Stimulated activated naive CD8-positive, alpha-beta T cell treated with anti-CD3 and anti-CD28 coated beads, Interleukin-15, Interleukin-2, amounts not matched to agents 100 ng/mL and 50 ng/mL, for 24 hours (primary cell): ENCODE measurements around the gene BFSP1.

ENCODE experiments used
- H3K27ac Mint-ChIP-seq: one replicate; pipeline ENCODE4 v1.8.0; 2021; ENCODE audit warnings: mild to moderate bottlenecking, mixed read lengths
- H3K27me3 Mint-ChIP-seq: one replicate; pipeline ENCODE4 v1.8.0; 2021; ENCODE audit warnings: mixed read lengths
- H3K36me3 Mint-ChIP-seq: one replicate; pipeline ENCODE4 v1.8.0; 2021; ENCODE audit warnings: low read depth, mixed read lengths
- H3K4me1 Mint-ChIP-seq: one replicate; pipeline ENCODE4 v1.8.0; 2021; ENCODE audit warnings: low read depth, mixed read lengths
- H3K4me3 Mint-ChIP-seq: one replicate; pipeline ENCODE4 v1.8.0; 2021; ENCODE audit warnings: mild to moderate bottlenecking, mixed read lengths
- H3K9me3 Mint-ChIP-seq: one replicate; pipeline ENCODE4 v1.8.0; 2021; ENCODE audit warnings: mixed read lengths

Gene BFSP1

DNA sequence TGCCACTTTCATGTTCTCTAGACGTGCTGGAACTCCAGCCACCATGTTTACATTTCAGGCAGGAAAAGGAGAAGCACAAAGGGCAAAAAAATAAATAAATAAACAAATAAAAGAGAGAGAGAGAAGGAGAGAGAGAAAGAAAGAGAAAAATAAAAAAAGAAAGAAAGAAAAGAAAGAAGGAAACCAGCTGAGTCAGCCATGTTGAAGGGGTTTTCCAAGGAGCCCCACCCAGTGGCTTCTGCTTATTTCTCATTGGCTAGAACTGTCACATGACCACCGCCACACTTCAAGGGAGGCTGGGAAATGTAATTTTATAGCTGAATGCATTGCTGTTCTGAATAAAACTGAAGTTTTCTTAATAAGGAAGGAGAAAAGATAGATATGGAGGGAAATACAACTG is 71.1 kb downstream of the BFSP1 start:
- peaks cover 4% of the 10 kb centered on the region for H3K4me1 Mint-ChIP-seq
- H3K9me3 Mint-ChIP-seq: no peaks in the 10 kb centered on the region
- H3K4me3 Mint-ChIP-seq: no peak overlapping the region
- no peaks in the 10 kb centered on the region for H3K36me3 Mint-ChIP-seq
- H3K27ac Mint-ChIP-seq: no peak overlapping the region
- H3K27me3 Mint-ChIP-seq: peaks cover 14% of the 10 kb centered on the region

DNA sequence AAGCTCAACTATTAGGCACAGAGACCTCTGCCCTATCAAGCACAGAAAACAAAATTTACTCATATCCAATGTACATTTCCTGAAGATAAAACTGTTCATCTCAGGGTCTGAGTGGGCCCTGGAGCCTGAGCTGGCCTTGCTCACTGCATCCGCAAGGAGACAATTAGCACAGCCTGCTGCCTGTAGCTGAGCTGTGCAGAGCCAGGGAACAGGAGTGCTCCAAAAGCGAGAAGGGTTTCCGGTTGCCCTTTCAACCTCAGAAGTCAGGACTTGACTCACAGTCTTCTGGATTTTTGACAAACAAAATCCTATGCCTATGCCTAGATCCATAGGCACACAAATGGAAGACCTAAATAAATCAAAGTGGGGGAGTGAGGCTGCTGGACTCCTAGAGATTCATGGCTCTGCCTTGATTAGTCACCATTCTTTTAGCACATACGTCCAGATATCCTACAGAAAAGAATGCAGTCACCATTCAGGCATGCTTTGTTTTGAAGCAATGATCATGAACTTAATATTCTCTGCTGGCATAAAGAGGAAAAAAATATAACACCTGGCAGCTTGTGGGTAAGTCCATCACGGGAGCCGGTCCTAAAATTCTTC is 73.5 kb downstream of the BFSP1 start:
- Mint-ChIP-seq H3K27me3 (peaks cover 4% of the 10 kb centered on the region), H3K4me3 (no peak overlapping the region), H3K27ac (no peak overlapping the region), H3K36me3 (no peaks in the 10 kb centered on the region), H3K9me3 (no peaks in the 10 kb centered on the region), H3K4me1 (peaks cover 4% of the 10 kb centered on the region)

DNA sequence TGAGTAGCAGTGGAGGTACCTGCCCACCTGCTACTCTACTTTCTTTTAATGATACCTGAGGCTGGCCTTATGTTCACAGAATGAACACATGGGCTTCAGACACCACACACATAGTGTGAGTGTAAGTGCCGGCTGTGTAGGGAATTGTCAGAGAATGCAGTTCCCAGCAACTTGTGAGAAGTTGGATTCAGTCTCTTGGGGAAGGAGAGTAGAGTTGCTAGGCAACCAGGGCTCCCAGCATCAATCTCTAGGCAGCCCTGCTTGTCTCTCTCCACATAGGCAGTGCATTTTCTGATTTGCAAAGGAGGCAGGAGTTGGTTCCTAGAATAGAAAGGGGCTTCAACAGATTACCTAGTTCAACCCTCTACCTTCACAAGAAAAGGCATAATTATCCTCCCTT is 74.1 kb downstream of the BFSP1 start:
- no peak overlapping the region for H3K27ac Mint-ChIP-seq
- H3K9me3 Mint-ChIP-seq: no peaks in the 10 kb centered on the region
- H3K36me3 Mint-ChIP-seq: no peaks in the 10 kb centered on the region
- no peak overlapping the region for H3K4me3 Mint-ChIP-seq
- peaks cover 10% of the 10 kb centered on the region for H3K27me3 Mint-ChIP-seq
- H3K4me1 Mint-ChIP-seq: peaks cover 4% of the 10 kb centered on the region

DNA sequence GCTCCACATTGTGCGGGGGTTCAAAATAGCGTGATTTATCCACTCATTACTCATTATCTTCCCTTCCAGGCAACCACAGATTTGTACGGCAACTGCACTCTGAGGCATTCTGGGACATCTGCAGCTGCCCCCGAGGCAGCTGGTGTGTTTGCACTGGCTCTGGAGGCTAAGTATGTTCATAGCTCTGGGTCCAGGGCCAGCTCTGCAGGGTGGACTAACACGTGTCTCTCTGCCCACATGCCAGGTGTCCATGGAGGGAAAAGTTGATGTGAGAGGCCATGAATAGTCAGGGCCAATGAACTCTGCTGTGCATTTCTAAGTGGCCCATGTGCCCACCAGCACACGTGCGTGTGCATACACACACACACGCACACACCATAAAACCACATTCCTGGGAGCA is 74.9 kb downstream of the BFSP1 start:
- Mint-ChIP-seq H3K36me3 (no peaks in the 10 kb centered on the region), H3K27me3 (peaks cover 15% of the 10 kb centered on the region), H3K27ac (no peak overlapping the region), H3K4me1 (peaks cover 4% of the 10 kb centered on the region), H3K9me3 (no peaks in the 10 kb centered on the region), H3K4me3 (no peak overlapping the region)

DNA sequence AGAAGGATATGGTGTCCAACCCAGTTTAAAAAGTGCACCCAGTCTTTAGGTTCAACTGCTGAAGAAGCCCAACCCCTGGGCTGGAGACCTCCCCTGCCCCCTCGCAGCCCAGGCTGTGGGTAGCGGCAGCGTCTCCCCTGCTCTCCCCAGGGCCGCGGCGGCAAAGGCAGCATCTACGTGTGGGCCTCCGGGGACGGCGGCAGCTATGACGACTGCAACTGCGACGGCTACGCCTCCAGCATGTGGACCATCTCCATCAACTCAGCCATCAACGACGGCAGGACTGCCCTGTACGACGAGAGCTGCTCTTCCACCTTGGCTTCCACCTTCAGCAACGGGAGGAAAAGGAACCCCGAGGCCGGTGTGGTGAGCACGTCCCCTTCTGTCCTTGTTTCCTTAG is 77.6 kb downstream of the BFSP1 start:
- Mint-ChIP-seq H3K27me3 (peaks cover 16% of the 10 kb centered on the region), H3K27ac (no peak overlapping the region), H3K4me1 (no peaks in the 10 kb centered on the region), H3K9me3 (no peaks in the 10 kb centered on the region), H3K36me3 (no peaks in the 10 kb centered on the region), H3K4me3 (no peak overlapping the region)

DNA sequence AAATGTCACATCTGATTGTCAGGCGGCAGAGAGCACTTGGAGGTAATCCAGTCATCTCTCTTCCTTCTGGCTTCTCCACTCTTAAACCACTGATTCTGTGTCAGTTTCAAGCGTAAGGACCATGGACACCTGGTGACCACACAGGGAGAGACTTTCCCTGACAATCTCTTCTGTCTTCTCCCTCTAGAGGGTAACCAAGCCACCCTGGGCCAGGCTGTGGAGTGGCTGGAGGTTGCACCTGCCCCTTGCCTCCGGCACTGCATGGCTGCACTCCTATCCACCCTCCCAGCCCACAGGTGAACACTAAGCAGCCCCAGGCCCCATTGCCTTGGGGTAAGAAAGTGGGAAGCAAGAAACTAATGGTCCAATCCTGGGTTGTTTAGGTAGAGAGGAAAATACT is 78.7 kb downstream of the BFSP1 start:
- Mint-ChIP-seq H3K4me1 (no peaks in the 10 kb centered on the region), H3K4me3 (no peak overlapping the region), H3K27me3 (peaks cover 12% of the 10 kb centered on the region), H3K9me3 (no peaks in the 10 kb centered on the region), H3K27ac (no peak overlapping the region), H3K36me3 (no peaks in the 10 kb centered on the region)

DNA sequence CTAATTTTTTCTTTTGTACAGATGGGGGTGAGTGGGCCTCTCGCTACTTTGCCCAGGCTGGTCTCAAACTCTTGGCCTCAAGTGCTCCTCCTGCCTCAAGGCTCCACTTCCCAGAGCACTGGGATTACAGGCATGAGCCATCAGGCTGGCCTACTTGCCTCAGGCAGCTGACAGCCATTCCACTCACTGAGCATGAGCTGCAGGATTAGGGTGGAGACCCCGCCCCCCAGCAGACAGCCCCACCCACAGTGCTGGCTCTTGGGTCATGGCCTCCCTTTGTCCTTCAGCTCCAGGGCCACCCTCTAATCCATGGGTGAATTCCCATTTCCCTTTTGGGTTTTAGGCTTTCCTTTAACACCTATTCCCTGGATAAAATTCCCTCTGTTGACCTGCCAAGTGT is 82.1 kb downstream of the BFSP1 start:
- no peak overlapping the region for H3K27ac Mint-ChIP-seq
- H3K9me3 Mint-ChIP-seq: no peaks in the 10 kb centered on the region
- H3K36me3 Mint-ChIP-seq: no peaks in the 10 kb centered on the region
- peaks cover 19% of the 10 kb centered on the region for H3K27me3 Mint-ChIP-seq
- H3K4me3 Mint-ChIP-seq: no peak overlapping the region
- H3K4me1 Mint-ChIP-seq: no peaks in the 10 kb centered on the region

DNA sequence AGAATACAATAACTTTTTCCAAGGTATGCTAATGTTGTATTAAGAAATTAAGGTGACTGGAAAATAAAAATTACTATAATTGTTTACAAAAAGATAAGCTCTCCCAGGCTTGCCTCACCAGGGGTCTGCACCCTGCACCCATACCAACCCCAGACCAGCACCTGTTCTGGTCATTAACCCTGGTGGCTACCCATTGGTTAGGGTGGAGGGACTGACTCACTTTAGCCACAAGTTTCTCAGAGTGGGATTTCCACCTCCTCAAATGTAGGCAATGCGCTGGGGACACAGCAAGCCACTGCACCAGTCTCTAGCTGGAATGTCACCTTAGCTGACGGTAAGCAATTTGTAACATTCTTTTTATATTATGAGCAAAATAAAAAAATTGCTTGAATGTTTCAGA is 83.1 kb downstream of the BFSP1 start:
- H3K27ac Mint-ChIP-seq: no peak overlapping the region
- H3K4me3 Mint-ChIP-seq: no peak overlapping the region
- H3K36me3 Mint-ChIP-seq: no peaks in the 10 kb centered on the region
- no peaks in the 10 kb centered on the region for H3K4me1 Mint-ChIP-seq
- H3K27me3 Mint-ChIP-seq: peaks cover 23% of the 10 kb centered on the region
- no peaks in the 10 kb centered on the region for H3K9me3 Mint-ChIP-seq

DNA sequence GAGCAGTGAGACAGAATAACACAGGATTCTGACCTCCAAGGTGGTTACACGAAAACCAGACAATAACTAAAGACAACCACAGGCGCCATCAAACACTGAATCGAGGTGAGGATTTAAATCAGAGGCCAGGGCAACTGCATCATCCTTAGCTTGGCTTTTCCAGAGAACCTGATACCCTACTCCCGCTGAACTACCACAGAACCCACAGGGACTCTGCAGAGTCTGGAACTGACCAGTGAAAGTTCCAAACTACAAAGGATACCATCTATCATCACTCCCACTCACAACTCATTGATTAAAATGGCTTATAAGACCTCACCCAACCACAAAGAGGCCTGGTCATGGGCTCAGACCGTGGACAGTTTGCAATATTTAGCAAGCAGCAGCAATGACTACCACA is 85.0 kb downstream of the BFSP1 start:
- Mint-ChIP-seq H3K9me3 (peaks cover 3% of the 10 kb centered on the region), H3K27me3 (peaks cover 26% of the 10 kb centered on the region), H3K4me3 (no peak overlapping the region), H3K36me3 (no peaks in the 10 kb centered on the region), H3K27ac (no peak overlapping the region), H3K4me1 (no peaks in the 10 kb centered on the region)

DNA sequence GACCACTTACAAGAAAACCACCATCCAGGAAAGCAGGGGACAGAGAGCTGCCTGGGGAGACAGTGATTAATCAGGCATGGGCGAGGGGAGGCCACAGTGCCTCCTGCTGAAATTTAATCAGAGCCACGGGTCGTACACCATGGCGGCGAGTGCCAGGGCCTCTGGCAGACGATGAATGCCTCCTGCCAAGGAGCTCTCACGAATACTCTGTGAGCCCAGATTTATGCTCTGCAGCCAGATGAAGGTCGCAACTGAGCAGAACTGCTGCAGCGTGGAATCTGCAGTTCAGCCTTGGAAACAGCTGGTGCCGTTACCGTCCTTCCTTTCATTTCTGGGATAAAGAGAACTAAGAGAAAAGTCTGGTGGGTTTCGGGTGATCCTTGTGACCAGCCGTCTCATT is 85.6 kb downstream of the BFSP1 start:
- H3K27me3 Mint-ChIP-seq: peaks cover 26% of the 10 kb centered on the region
- H3K4me3 Mint-ChIP-seq: no peak overlapping the region
- no peak overlapping the region for H3K27ac Mint-ChIP-seq
- no peaks in the 10 kb centered on the region for H3K36me3 Mint-ChIP-seq
- no peaks in the 10 kb centered on the region for H3K4me1 Mint-ChIP-seq
- H3K9me3 Mint-ChIP-seq: peaks cover 3% of the 10 kb centered on the region

DNA sequence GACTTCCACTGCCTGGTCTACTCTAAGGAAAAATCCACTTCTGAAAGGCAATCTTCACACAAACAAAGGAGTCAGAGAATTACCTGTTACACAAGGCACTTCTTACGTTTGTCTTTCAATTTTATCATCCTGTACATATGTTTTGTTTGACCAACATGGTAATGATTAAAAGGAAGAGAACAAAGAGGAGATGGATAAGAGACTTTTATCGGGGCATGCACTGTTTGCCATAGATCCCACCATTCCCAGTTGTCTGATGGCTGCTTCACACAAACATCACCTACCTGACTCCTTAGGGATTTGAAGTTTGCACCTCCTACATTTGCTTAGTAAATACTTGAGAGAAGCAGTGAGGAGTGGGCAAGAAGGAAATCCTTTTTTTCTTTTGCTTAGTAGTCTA is 87.1 kb downstream of the BFSP1 start:
- no peaks in the 10 kb centered on the region for H3K36me3 Mint-ChIP-seq
- H3K9me3 Mint-ChIP-seq: peaks cover 3% of the 10 kb centered on the region
- H3K4me3 Mint-ChIP-seq: no peak overlapping the region
- peaks cover 30% of the 10 kb centered on the region for H3K27me3 Mint-ChIP-seq
- no peak overlapping the region for H3K27ac Mint-ChIP-seq
- no peaks in the 10 kb centered on the region for H3K4me1 Mint-ChIP-seq
